Fibroblast of skin of abdomen (primary cell): ENCODE measurements around the gene SERPINI2.
"Not testable (repeated sequence)": the region's sequence is repeated elsewhere in the genome, so short reads cannot be mapped to it uniquely, and the experiment has no call there.

Source experiments
- DNase-seq: peaks from one replicate; pipeline ENCODE4 v3.0.0-alpha.2; 2013

SERPINI2 gene

GRCh38 chr3:167450195-167450594, 23.6 kb downstream of the SERPINI2 start:
- no peak for DNase-seq

GRCh38 chr3:167445491-167445890, 28.4 kb downstream of the SERPINI2 start:
- no peak for DNase-seq

- DNase-seq, result no peak
These were observed 32.6 kb downstream of the SERPINI2 start for GRCh38 chr3:167441256-167441655.

GRCh38 chr3:167437428-167438139, 36.3 kb downstream of the SERPINI2 start:
- DNase-seq, result no peak

- DNase-seq, result not testable (repeated sequence)
These were observed 46.9 kb downstream of the SERPINI2 start for GRCh38 chr3:167426962-167427361.

GRCh38 chr3:167422396-167422795, 51.4 kb downstream of the SERPINI2 start:
- DNase-seq, result not testable (repeated sequence)

GRCh38 chr3:167409611-167410010, 64.2 kb downstream of the SERPINI2 start:
- no peak for DNase-seq

- DNase-seq, result peak; percentile 24
These were observed 66.9 kb downstream of the SERPINI2 start for GRCh38 chr3:167406876-167407492.

- DNase-seq, result no peak
These were observed 76.0 kb downstream of the SERPINI2 start for GRCh38 chr3:167397826-167398225.

- DNase-seq, result no peak
These were observed 77.8 kb downstream of the SERPINI2 start for GRCh38 chr3:167396075-167396474.

- DNase-seq, result no peak
These were observed 79.8 kb downstream of the SERPINI2 start for GRCh38 chr3:167394003-167394402.
